H7 (cell line): ENCODE results near the gene OMD. TPM values are rescaled to one million over a fixed set of nuclear protein-coding genes. Genes with fewer than 3 reads are reported as not detected.

ENCODE experiments used
- DNase-seq: peaks from one replicate; pipeline ENCODE4 v3.0.0; 2012
- H3K27me3 ChIP-seq: 2 replicates; pipeline ENCODE4 v1.6.0; 2011; ENCODE audit warnings: mild to moderate bottlenecking, low read length; ENCODE audit not compliant: control insufficient read depth, insufficient read depth
- H3K36me3 ChIP-seq: replicated peaks from 2 replicates; pipeline ENCODE4 v1.5.1; 2011; ENCODE audit warnings: low read length; ENCODE audit not compliant: control insufficient read depth, insufficient read depth
- H3K4me3 ChIP-seq: 2 replicates; pipeline ENCODE4 v1.5.1; 2011; ENCODE audit warnings: low read depth, mild to moderate bottlenecking, control low read depth, low read length, moderate library complexity; ENCODE audit not compliant: insufficient read depth
- total RNA-seq: library from RNA; depleted of rRNA; stranded (reverse); fragments of >200 nt; shearing (Covaris generic); gene quantifications from 2 replicates; pipeline ENCODE4 v1.2.3, GENCODE V29; 2014

OMD gene
- total RNA-seq, 1 experiment from 2014 or later = not detected

GRCh38 chr9:92402826-92403745 is 21.2 kb downstream of the OMD start:
- no peak for DNase-seq
- H3K4me3 ChIP-seq = no peak overlapping the region
- H3K27me3 ChIP-seq = no peaks in the 10 kb centered on the region
- no peaks in the 10 kb centered on the region for H3K36me3 ChIP-seq

DNA sequence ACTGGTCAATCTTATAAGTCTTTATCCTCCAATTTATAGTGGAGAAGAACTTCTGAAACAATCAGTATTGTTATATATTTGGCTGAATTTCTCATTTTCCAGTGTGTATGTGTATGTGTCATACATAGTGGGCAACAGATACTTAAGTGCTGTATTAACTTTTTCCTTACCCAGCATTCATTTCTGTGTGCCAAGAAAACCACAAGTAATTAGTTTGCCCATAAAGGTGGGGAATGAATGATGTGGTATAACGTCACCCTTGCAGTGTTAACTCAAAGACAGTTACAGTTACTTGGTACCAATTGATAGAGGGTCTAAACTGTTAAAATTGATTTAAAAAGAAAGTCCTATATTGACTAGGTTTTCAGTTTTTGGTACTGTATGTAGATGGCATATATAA is 21.9 kb downstream of the OMD start:
- DNase-seq = no peak
- no peak overlapping the region for H3K4me3 ChIP-seq

DNA sequence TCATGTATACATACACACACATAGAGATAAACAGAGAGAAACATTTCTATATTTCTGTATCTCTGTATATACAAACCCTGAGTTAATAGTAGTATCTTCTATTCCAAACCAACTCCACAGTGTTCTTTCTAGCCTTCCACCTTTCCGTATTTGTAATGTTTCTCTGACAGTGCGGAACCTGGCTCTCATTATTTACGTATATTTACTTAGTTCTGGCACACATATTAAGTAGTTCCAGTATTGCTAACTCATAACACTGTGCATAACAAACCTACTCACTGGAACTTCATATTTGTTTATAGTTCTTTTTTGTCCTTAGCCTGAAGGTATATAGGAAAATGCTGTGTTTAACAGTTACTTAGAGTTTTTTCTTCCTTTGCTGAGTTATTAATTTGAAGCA is 26.4 kb downstream of the OMD start:
- Histone ChIP-seq H3K36me3 (no peaks in the 10 kb centered on the region), H3K27me3 (no peaks in the 10 kb centered on the region), H3K4me3 (no peak overlapping the region)
- no peak for DNase-seq

More for the DNA sequence above, 21.9 kb downstream of the OMD start:
- no peaks in the 10 kb centered on the region for H3K27me3 ChIP-seq
- no peaks in the 10 kb centered on the region for H3K36me3 ChIP-seq

- Histone ChIP-seq H3K36me3 (no peaks in the 10 kb centered on the region), H3K27me3 (no peaks in the 10 kb centered on the region), H3K4me3 (no peak overlapping the region)
- no peak for DNase-seq
Measured at GRCh38 chr9:92395617-92396016, 28.7 kb downstream of the OMD start.

- Histone ChIP-seq H3K4me3 (no peak overlapping the region), H3K36me3 (no peaks in the 10 kb centered on the region), H3K27me3 (no peaks in the 10 kb centered on the region)
- no peak for DNase-seq
Measured at GRCh38 chr9:92393686-92394085, 30.6 kb downstream of the OMD start.

DNA sequence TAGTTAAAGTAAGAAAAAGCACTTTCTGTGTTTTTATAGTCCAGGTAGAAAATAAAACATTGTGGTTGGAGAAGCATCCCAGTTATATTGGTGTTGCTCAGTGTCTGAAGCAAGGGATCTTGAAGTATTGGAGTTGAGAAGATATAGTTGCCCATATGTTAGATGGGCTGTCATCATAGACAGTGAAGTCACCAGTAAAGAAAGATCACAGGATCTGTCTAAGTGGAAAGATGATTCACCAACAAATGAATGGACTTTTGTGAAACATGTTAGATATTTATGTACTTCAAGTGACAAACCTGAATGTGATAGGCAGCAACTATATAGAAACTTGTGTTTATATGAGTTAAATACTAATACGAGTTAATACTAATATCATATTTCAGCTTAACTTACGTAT is 31.6 kb downstream of the OMD start:
- H3K4me3 ChIP-seq = no peak overlapping the region

DNA sequence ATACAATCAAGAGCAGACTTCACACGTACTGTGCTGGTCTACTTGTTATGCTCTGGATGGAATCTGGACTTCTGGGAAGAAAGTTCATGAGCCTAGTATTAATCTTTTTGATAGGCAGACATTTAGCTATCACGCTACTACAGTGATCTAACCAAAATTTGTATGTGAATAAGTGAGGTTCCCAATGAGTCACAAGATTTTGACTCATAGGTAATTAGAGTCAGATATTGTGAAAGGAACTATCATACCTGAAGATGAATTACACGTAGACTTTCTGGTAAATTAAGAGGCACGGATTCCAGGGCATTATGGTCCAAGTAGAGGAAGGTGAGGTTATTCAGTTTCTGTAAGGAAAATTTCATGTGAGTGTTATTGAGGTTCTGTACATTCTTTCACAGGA is 38.3 kb downstream of the OMD start:
- no peak for DNase-seq
- H3K36me3 ChIP-seq = no peaks in the 10 kb centered on the region
- H3K4me3 ChIP-seq = no peak overlapping the region
- no peaks in the 10 kb centered on the region for H3K27me3 ChIP-seq

More for the DNA sequence above, 31.6 kb downstream of the OMD start:
- DNase-seq = no peak
- no peaks in the 10 kb centered on the region for H3K36me3 ChIP-seq
- no peaks in the 10 kb centered on the region for H3K27me3 ChIP-seq

DNA sequence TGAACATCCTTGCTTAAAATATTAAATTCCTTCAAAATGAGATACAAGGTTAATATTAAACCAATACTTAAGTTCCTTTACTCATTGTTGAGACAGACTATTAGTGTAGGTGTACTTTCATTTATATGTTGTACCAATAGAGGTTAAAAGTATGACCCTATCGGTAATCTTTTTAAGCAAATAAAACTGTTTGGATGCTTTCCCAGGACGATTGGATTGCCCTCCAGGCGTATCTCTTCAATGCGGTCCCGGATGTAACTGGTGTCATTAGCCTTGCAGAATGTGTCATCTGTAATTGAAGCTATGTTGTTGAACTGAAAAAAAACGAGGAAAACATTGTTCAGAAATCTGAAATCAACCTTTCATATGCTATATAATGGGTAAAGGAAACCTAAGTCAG is 38.8 kb downstream of the OMD start:
- H3K27me3 ChIP-seq = no peaks in the 10 kb centered on the region
- DNase-seq = no peak
- no peaks in the 10 kb centered on the region for H3K36me3 ChIP-seq
- no peak overlapping the region for H3K4me3 ChIP-seq

- no peak for DNase-seq
- Histone ChIP-seq H3K4me3 (no peak overlapping the region), H3K36me3 (no peaks in the 10 kb centered on the region), H3K27me3 (no peaks in the 10 kb centered on the region)
Measured at GRCh38 chr9:92385001-92385400, 39.3 kb downstream of the OMD start.

DNA sequence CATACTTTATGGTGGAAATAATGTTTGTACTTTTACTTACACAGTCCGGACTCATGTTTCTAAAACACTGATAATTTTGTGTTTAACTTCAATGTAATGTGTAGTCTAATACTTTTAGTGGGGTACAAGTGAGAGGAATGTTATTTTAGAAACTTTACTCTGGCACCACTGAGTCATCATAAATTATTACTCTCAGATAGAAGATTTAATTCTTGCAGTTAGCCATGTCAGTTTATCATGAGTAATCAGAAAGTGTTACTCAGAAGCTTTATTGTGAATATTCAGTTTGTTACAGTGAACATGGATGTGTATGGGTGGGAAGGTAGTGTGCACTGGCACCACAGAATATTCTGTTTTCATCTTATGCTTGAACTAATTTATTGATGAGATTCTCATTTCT is 39.9 kb downstream of the OMD start:
- no peak for DNase-seq
- Histone ChIP-seq H3K27me3 (no peaks in the 10 kb centered on the region), H3K36me3 (no peaks in the 10 kb centered on the region), H3K4me3 (no peak overlapping the region)

DNA sequence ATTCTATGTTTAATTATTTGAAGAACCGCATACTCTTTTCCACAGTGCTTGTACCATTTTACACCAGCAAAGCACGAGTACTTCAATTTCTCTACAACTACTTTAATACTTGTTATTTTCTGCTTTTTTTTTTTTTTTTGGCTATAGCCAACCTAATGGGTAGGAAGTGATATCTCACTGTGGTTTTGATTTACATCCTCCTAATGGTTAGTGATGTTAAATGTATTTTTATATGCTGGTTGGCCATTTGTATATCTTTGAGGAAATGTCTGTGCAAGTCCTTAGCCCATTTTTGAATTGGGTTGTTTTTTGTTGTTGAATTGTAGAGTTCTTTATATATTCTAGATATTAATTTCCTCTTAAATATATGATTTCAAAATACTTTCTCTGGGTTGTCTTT is 42.5 kb downstream of the OMD start:
- no peak for DNase-seq
- Histone ChIP-seq H3K36me3 (no peaks in the 10 kb centered on the region), H3K27me3 (no peaks in the 10 kb centered on the region), H3K4me3 (no peak overlapping the region)

- no peak for DNase-seq
- Histone ChIP-seq H3K27me3 (no peaks in the 10 kb centered on the region), H3K36me3 (no peaks in the 10 kb centered on the region), H3K4me3 (no peak overlapping the region)
Measured at GRCh38 chr9:92380603-92381002, 43.7 kb downstream of the OMD start.

GRCh38 chr9:92378865-92379560 is 45.3 kb downstream of the OMD start:
- Histone ChIP-seq H3K36me3 (no peaks in the 10 kb centered on the region), H3K27me3 (no peaks in the 10 kb centered on the region), H3K4me3 (no peak overlapping the region)
- DNase-seq = no peak

- no peaks in the 10 kb centered on the region for H3K36me3 ChIP-seq
- no peak for DNase-seq
- no peak overlapping the region for H3K4me3 ChIP-seq
- no peaks in the 10 kb centered on the region for H3K27me3 ChIP-seq
Measured at GRCh38 chr9:92377876-92378275, 46.4 kb downstream of the OMD start.

- DNase-seq = no peak
- Histone ChIP-seq H3K4me3 (no peak overlapping the region), H3K36me3 (no peaks in the 10 kb centered on the region), H3K27me3 (no peaks in the 10 kb centered on the region)
Measured at GRCh38 chr9:92373167-92373566, 51.1 kb downstream of the OMD start.
